NCI-H748 (cell line): ENCODE measurements around the gene P2RX3.

ENCODE experiments used
- DNase-seq: peaks from one replicate; lab custom pipeline; 2025; ENCODE audit not compliant: unreplicated experiment; lab: John Stamatoyannopoulos, UW

The P2RX3 gene

DNA sequence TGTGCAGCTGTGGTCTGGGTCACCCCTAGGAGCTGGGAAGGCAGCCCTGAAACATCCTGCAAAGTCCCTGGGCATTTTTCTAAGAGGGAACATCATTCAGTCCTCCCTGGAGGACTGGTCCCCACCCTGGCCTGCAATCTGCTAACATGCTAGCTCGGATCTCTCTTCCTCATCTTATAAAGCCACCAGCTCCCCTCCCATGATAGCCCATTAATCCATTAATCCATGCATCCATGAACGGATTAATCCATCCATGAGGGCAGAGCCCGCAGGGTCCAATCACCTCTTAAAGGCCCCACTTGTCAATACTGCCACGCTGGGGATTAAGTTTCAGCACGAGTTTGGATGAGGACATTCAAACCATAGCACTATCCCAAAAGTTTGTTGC lies 30.7 kb downstream of the P2RX3 start:
- DNase-seq, result no peak

DNA sequence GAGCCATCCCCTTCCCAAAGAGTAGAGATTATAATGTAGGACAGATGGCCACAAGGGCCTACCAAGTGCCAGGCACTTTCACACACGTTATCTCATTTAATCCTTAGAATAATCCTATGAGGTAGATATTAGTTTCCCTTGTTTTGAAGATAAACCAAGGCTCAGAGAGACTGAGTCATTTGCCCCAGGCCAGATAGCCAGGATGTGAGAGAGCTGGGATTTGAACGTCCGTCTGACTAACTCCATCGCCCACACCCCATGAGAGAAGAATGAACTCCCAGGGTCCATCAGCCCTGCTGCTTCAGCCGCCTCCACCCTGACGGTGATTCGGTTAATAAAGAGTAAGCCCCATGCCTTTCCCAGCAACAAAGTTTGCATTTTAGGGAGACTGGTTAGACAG lies 32.1 kb downstream of the P2RX3 start:
- no peak for DNase-seq

DNA sequence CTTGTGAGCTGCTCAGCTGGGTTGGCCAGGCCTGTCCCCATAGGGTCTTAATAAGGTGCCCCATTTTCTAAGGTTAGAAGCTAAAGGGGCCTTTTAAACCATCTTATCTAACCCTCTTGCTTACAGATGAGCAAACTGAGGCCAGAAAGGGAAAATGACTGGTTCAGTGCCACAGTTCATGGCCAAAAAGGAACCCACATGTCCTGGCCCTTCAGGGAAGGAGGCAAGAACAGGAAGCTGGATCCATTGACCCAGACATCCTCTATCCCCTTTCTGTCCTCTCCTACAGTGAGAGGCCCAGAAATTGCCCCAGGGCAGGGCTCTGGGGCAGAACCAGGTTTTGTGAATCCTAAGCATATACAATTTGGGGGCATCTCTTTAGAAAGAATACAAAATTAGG lies 32.8 kb downstream of the P2RX3 start:
- no peak for DNase-seq

DNA sequence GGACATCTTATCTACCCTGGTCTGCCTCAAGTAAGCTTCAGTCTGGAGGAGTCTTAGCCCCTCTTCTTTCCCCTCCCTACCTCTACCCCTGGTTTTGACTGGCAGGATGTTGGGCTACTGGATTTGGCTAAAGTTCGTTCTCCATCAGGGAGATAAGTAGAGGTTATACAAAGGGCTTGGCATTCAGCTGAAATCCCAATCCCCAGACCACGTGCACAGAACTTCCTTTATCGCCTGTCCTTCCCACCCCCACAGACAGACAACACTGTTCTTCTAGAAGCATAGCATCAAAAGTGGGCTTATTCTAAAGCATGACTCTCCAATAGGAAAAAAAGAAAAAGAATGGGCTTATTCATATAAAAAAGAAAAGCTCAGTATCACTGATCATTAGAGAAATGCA lies 35.0 kb downstream of the P2RX3 start:
- no peak for DNase-seq

- no peak for DNase-seq
These were observed 36.8 kb downstream of the P2RX3 start for GRCh38 chr11:57374966-57375365.

- DNase-seq, result no peak
These were observed 37.3 kb downstream of the P2RX3 start for GRCh38 chr11:57375490-57375889.

DNA sequence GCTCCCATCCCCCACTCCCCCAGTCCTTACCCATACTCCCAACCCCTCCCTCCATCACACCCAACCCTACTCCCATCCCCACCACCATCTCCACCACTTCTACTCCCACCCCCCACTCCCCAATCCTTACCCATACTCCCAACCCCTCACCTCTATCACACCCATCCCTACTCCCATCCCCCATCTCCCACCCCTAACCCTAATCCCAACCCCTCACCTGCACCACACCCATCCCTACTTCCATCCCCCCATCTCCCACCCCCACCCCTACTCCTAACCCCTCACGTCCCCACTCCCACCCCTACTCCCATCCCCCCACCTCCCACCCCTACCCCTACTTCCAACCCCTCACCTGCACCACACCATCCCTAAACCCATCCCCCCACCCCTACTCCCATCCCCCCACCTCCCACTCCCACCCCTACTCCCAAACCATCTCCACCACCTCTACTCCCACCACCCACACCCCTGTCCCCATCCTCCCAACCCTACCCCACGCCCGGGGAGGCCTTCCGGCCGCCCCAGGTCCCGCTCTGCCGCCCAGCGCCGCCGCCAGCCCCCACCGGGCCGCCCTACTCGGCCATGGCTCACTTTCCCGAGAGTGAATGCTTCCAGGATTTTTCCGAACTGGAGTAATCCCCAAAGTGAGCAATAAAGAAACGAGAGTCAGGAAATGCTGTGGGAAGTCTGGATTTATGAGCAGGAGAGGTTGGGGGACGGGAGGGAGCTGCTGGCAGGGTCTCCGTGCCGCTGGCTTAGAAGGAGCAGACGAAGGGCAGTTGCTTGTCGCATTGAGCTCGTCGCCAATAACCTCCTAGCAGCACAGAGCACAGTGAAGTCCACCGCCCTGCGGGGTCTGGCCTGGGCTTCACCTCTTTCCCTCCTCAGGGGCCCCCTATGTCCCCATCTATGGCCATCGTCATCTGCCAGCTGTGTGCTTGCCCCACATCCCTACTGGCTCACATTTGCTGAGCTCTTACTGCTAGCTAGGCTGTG lies 38.2 kb downstream of the P2RX3 start:
- DNase-seq, result no peak

DNA sequence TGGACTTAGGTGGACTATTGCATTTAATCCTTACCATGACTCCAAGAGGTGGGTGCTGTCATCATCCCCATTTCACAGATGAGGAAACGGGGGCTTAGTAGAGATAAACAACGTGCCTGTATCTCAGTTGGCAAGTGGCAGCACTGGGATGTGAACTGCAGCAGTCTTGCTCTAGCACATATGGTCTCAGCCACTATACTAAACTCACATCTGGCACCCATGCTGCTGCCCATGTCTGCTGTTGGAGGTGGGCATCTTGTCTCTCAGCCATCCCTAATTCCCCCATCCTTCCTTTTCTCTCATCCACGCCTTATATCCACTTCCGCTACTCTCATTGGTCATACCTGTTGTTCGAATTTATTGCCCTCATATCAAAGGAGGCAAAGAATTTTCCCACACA lies 39.0 kb downstream of the P2RX3 start:
- DNase-seq, result no peak

GRCh38 chr11:57378186-57378585 lies 40.0 kb downstream of the P2RX3 start:
- no peak for DNase-seq

DNA sequence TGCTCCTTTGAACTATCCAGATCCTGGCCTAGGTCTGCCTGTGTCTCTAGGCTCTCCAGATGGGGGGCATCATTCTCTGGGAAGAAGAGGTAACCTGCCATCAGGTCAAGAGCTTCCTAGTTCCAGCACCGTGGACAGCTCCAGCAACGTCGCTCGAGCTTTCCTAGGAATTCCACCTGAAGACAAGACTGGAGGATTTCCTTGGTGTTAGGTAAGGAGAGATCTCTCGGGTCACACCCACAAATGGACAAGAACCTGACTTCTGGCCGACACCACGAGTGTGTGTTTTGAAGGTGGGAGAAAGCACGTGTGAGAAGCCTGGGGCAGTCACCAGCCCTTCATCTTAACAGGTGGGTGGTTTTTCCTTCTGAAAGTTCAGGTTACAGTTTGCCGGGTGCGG lies 41.6 kb downstream of the P2RX3 start:
- DNase-seq, result no peak

DNA sequence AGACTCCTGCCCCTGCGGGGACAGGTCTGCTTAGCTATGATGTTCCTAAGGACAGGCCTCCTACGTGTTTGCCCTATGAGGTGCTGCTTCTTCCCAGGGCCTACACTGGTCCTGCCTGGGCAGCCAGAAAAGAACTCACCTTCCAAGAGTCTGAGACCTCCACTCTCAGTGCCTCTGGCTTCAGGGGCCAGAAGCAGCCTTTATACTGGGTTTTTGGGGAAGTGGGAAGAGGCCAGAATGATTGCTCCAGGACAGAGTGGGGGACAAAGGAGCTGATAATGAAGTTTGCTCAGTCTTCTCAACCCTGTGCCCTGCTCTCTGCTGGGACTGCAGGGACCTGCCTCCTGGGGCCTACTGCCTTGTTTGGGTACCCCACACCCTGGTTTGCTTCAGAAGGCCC lies 42.8 kb downstream of the P2RX3 start, which contains the start of gene PRG3:
TSS of gene PRG3 (minus strand) at position 176 of the 400 bp plus-strand sequence. CDS start 442 bp downstream, outside the sequence.
- DNase-seq, result no peak

GRCh38 chr11:57386178-57386940 lies 48.2 kb downstream of the P2RX3 start:
- DNase-seq, result no peak

DNA sequence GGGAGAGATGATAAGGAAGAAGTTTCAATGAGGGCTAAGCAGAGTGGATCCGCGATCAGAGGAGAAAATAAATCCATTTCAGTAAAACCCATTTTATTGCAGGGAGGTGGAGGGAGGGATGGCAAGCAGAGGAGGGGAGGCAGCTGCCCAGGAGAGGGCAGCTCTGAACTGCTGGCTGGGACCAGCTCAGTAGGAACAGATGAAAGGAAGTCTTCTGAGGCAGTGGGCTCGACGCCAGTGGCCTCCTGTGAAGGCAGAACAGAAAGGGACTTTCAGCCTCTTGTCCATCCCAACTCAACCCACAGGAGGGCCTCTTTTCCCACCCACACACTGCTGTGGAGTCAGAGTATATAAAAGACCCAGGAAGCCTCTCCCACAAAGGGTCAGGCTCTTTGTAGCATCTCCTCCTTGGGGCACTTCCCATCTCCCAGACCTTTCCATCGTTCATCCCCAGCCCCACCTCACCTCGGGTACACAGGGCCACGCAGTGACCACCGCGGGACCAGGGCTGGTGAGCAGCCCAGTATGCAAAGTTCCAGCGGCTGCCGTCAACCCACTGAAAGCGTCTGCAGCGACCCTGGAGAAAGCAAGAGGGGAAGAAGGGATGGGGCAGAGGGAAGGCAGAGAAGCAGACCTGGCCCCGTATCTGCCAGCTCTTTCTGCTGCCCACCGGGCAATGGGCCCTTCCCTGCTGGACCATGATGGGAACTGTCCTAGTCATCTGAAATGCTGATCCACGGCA lies 49.3 kb downstream of the P2RX3 start:
- DNase-seq, result no peak

DNA sequence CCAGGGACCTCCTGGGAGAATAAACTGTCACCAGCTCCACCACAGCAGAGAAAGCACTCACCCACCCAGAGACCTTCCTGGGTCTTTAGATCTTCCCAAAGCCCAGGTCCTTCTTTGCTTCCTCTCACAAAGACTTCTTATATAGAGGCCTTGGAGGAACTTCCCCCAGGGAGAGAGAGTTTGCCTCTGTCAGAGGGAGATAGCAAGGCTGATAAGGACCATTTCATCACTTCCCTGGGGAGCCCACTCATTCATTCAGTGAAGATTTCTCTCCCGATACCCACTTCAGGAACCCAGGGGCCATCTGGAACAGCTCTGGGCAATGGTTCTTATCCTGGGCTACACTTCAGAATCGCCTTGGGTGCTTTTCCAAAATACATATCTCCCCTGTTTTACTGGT lies 52.4 kb downstream of the P2RX3 start, which contains the start of gene PRG2:
TSS of gene PRG2 (minus strand) at position 116 of the 400 bp plus-strand sequence. CDS start 706 bp downstream, outside the sequence.
- DNase-seq, result no peak

GRCh38 chr11:57391111-57391510 lies 53.0 kb downstream of the P2RX3 start:
- no peak for DNase-seq

DNA sequence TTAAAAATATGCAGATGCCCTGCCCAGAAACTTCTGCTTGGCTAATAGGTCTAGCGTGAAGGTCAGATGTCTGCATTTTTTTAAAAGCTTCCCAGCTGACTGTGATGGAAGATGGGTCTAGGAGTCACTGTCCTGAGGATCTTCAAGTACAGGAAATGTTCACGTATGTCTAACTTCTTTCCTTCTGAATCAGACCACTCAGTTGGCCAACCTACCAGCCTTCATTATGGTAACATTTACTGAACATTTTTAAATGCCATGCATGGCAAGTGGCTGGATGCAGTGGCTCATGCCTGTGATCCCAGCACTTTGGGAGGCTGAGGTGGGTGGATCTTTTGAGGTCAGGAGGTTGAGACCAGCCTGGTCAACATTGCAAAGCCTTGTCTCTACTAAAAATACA lies 53.4 kb downstream of the P2RX3 start:
- no peak for DNase-seq

DNA sequence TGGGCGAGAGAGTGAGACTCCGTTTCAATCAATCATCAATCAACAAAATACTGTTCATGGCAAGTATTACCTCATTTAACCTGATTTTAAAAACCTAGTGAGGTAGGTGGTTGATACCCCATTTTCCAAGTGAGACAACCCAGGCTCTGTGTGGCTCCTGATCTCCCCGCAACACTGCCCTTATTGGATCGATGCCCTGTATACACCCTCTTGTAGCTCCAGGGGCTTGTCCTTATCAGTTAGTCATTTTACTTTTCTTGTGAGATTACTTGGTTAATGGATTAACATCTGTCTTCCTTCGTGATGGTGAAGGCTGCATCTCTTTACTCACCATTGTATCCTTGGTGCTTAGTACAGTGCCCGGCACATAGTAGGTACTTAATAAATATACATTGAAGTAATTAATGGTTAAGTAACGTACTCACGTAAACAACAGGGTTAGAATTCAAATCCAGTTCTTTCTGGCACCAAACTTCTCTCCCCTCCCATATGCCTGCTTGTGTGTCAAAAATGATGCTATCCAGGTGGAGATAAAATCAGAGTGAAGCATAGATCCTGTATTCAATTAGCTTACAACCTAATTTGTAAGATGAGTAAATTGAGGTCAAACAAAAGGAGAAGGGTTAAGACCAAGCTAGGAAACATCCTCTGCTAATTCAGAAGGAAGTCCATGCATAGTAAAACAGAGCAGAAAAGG lies 54.1 kb downstream of the P2RX3 start:
- no peak for DNase-seq

DNA sequence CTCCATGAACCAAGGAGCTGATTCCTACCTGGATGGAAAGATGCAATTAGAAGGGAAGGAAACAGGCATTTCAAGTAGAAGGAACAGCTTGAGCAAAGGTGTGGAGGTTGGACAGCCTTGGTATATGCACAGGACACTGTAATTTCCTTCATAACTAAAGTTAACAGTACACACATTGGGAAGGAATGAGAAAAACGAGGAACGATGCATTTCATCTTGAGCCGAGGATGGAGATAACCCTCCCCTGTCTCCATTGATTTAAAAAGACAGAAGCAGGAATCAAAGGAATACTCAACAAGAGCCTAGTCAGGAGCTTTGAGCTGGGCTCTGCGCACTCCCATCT lies 54.6 kb downstream of the P2RX3 start:
- no peak for DNase-seq

DNA sequence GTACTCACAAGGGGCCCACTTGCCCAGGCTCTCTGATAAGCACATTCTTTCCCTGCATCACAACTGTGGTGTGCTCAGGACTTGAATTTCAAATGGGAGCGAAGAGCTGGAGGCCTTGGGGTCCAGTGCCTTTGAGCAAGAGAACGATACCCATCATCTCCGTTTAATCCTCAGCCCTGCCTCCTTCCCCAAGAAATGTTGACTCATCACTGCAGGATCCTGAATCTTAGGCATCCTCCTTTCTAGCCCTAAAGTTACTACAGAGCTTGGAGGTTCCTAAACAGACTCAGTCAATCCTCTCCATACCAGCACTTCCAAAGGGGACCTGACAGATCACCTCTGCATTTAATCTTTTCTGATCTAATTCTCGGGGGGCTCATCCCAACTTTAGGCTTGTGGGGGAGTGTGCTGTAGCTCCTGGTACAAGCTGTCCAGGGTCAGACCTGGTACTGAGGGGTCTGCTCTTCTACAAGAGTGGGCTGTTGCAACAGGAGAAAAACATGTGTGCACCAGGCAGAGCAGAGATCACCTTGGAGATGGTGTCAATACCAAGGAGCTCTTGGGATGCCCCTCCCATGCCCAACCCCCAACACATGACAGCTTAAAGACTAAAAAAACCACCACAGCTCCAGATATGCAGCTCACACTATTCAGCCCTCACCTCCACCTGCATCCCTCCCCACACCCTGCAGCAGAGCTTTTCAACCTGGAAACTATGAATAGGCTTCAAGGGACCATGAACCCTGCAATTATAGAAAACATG lies 56.2 kb downstream of the P2RX3 start:
- DNase-seq, result no peak
